CD14-positive monocyte (primary cell): ENCODE results near the gene ARHGAP33. TPM values are rescaled to one million over a fixed set of nuclear protein-coding genes. Genes with fewer than 3 reads are reported as not detected.

ENCODE experiments used
- DNase-seq, 3 donors: peaks; one replicate each; pipeline ENCODE4 v3.0.0-alpha.2; 2011 to 2022
- H2AFZ ChIP-seq: 2 replicates; pipeline ENCODE4 v1.6.0; 2012; ENCODE audit warnings: mild to moderate bottlenecking, low read depth, low read length, inconsistent platforms; ENCODE audit not compliant: insufficient read depth, poor library complexity, severe bottlenecking
- H3K27ac ChIP-seq, 2 donors: 1 replicate in 1 of 2; 2 replicates in 1 of 2; pipeline ENCODE4 v1.5.1; 2012 to 2013; ENCODE audit warnings: low read length in 2 of 2, control low read depth in 1 of 2, inconsistent platforms in 1 of 2, low read depth in 1 of 2, mild to moderate bottlenecking in 1 of 2
- H3K27me3 ChIP-seq, 2 donors: one replicate each; pipeline versions ENCODE4 v1.6.0 to v1.6.1; 2011 to 2013; ENCODE audit warnings: low read length in 2 of 2; ENCODE audit not compliant: control insufficient read depth in 2 of 2, insufficient read depth in 2 of 2
- H3K36me3 ChIP-seq, 2 donors: replicated peaks in 1 of 2; 1 replicate in 1 of 2; 2 replicates in 1 of 2; pipeline versions ENCODE4 v1.5.1 to v1.6.1; 2012 to 2013; ENCODE audit warnings: low read length in 2 of 2, control low read depth in 1 of 2, inconsistent platforms in 1 of 2, mild to moderate bottlenecking in 1 of 2; ENCODE audit not compliant: insufficient read depth in 2 of 2, control insufficient read depth in 1 of 2
- H3K4me1 ChIP-seq, 2 donors: 1 replicate in 1 of 2; 2 replicates in 1 of 2; pipeline versions ENCODE4 v1.5.1 to v1.6.1; 2012 to 2013; ENCODE audit warnings: low read length in 2 of 2, control low read depth in 1 of 2, inconsistent platforms in 1 of 2, mild to moderate bottlenecking in 1 of 2, moderate library complexity in 1 of 2; ENCODE audit not compliant: insufficient read depth in 2 of 2, control insufficient read depth in 1 of 2
- H3K4me2 ChIP-seq: replicated peaks from 2 replicates; pipeline ENCODE3; 2012; ENCODE audit warnings: low read length, moderate library complexity, mild to moderate bottlenecking; ENCODE audit not compliant: poor library complexity, severe bottlenecking; ENCODE audit errors: extremely low read depth
- H3K4me3 ChIP-seq, 3 experiments: fragments of 200-600 bp in 1 of 3; sonication (generic) in 1 of 3; replicated peaks in 1 of 3; 1 replicate in 2 of 3; 2 replicates in 1 of 3; pipeline ENCODE4 v1.5.1; 2011 to 2013; ENCODE audit warnings: low read length in 3 of 3, mild to moderate bottlenecking in 3 of 3, control low read depth in 2 of 3, low read depth in 2 of 3, inconsistent platforms in 1 of 3, moderate library complexity in 1 of 3
- H3K79me2 ChIP-seq: 2 replicates; pipeline ENCODE4 v1.6.0; 2012; ENCODE audit warnings: mild to moderate bottlenecking, control low read depth, inconsistent platforms, low read length, moderate library complexity; ENCODE audit not compliant: insufficient read depth
- H3K9ac ChIP-seq: 2 replicates; pipeline ENCODE4 v1.6.0; 2017; ENCODE audit warnings: low read length, mild to moderate bottlenecking; ENCODE audit not compliant: insufficient read depth, poor library complexity, severe bottlenecking
- H3K9me3 ChIP-seq, 2 donors: replicated peaks in 1 of 2; 1 replicate in 1 of 2; 2 replicates in 1 of 2; pipeline versions ENCODE4 v1.5.1 to v1.6.1; 2012 to 2013; ENCODE audit warnings: low read length in 2 of 2, control low read depth in 1 of 2; ENCODE audit not compliant: control insufficient read depth in 1 of 2, insufficient read depth in 1 of 2
- H4K20me1 ChIP-seq: 2 replicates; pipeline ENCODE4 v1.6.0; 2012; ENCODE audit warnings: mild to moderate bottlenecking, low read length, control low read depth, moderate library complexity; ENCODE audit not compliant: insufficient read depth
- H3K27ac Mint-ChIP-seq, 7 donors: one replicate each; pipeline ENCODE4 v1.8.0; 2020; ENCODE audit warnings: mild to moderate bottlenecking in 7 of 7, mixed read lengths in 7 of 7, moderate library complexity in 6 of 7, inconsistent platforms in 2 of 7
- H3K27me3 Mint-ChIP-seq, 3 donors: one replicate each; pipeline ENCODE4 v1.8.0; 2021 to 2022; ENCODE audit warnings: low read depth in 3 of 3, mild to moderate bottlenecking in 3 of 3, mixed read lengths in 3 of 3, moderate library complexity in 3 of 3, inconsistent platforms in 1 of 3
- H3K36me3 Mint-ChIP-seq, 2 donors: one replicate each; pipeline ENCODE4 v1.8.0; 2020; ENCODE audit warnings: mixed read lengths in 2 of 2, inconsistent platforms in 1 of 2, mild to moderate bottlenecking in 1 of 2
- H3K4me1 Mint-ChIP-seq: one replicate; pipeline ENCODE4 v1.8.0; 2020; ENCODE audit warnings: mild to moderate bottlenecking, mixed read lengths
- H3K4me3 Mint-ChIP-seq, 2 donors: one replicate each; pipeline ENCODE4 v1.8.0; 2020; ENCODE audit warnings: mild to moderate bottlenecking in 2 of 2, mixed read lengths in 2 of 2, moderate library complexity in 1 of 2
- H3K9me3 Mint-ChIP-seq, 7 donors: one replicate each; pipeline ENCODE4 v1.8.0; 2020 to 2022; ENCODE audit warnings: mixed read lengths in 7 of 7, mild to moderate bottlenecking in 6 of 7, moderate library complexity in 6 of 7, inconsistent platforms in 2 of 7
- CTCF ChIP-seq: fragments of 200-600 bp; IDR thresholded peaks from one replicate; pipeline ENCODE4 v1.8.0; 2022; ENCODE audit warnings: antibody characterized with exemption, mild to moderate bottlenecking
- WGBS: methylation state at CpG from one replicate; pipeline ENCODE4 v1.1.5; 2013; ENCODE audit warnings: missing lambda C conversion rate; ENCODE audit not compliant: insufficient coverage; 5-methylcytosine and 5-hydroxymethylcytosine counted together
- intact Hi-C, 2 donors: fragments of 100-400 bp; cut with micrococcal nuclease; formaldehyde crosslinking; loops; one replicate each; pipeline versions ENCODE4 v1.15.0 to v1.15.1; 2023
- polyA plus RNA-seq, 3 donors: library from polyadenylated mRNA; depleted of rRNA in 1 of 3; unstranded in 2 of 3; stranded (reverse) in 1 of 3; fragments of 300-500 nt in 2 of 3; fragments of >200 nt in 1 of 3; fragmentation: Illumina TruSeq in 2 of 3; gene quantifications; 1 replicate in 2 of 3; 2 replicates in 1 of 3; pipeline ENCODE4 v1.2.3, GENCODE V29; 2012 to 2021

Gene ARHGAP33
- polyA plus RNA-seq, 3 donors, result 8.6 TPM; not detected in 2

DNA sequence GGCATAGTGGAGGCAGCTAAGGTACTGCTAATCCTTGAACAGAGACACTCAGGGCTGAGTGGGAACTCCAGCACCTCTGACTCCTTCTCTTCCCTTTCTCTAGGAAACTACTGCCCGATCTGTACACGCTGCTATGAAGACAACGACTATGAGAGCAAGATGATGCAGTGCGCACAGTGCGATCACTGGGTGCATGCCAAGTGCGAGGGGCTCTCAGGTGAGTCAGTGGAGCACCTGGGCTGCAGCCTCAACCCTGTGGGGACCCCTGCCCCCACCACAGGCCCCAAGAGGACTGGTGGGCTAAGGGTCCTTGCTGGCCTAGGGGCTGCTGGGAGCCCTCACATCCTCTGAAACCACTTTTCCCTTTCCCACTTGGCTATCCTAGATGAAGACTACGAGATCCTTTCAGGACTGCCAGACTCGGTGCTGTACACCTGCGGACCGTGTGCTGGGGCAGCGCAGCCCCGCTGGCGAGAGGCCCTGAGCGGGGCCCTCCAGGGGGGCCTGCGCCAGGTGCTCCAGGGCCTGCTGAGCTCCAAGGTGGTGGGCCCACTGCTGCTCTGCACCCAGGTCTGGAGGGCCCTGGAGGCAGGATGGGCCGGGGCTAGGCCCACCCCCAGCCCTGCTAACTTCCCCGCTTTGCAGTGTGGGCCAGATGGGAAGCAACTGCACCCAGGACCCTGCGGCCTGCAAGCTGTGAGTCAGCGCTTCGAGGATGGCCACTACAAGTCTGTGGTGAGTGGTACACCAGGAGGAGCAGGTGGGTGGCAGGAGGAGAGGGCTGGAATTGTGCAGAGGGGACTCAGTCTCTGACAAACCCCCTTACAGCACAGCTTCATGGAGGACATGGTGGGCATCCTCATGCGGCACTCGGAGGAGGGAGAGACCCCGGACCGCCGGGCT, 48.1 kb upstream of the ARHGAP33 start:
- no peak for DNase-seq
- Histone ChIP-seq H3K27me3 (no peaks in the 10 kb centered on the region), H3K36me3 (peaks cover 99 to 100% of the 10 kb centered on the region in 2 donors), H3K79me2 (no peaks in the 10 kb centered on the region), H2AFZ (no peak overlapping the region), H3K9ac (no peak overlapping the region), H3K4me1 (no peaks in the 10 kb centered on the region), H3K27ac (no peak overlapping the region), H3K4me3 (no peak overlapping the region), H4K20me1 (peaks cover 59% of the 10 kb centered on the region), H3K9me3 (no peaks in the 10 kb centered on the region), H3K4me2 (no peak overlapping the region)
- H3K4me1 Mint-ChIP-seq, result no peaks in the 10 kb centered on the region
- H3K36me3 Mint-ChIP-seq, result peaks cover 90 to 99% of the 10 kb centered on the region in 2 donors
- peaks cover 0 to 3% (median 2%) of the 10 kb centered on the region in 3 donors for H3K27me3 Mint-ChIP-seq
- H3K4me3 Mint-ChIP-seq, result no peak overlapping the region
- 96% methylated on average over 14 of the region's 25 CpGs for WGBS
- no peaks in the 10 kb centered on the region for H3K9me3 Mint-ChIP-seq
- TF ChIP-seq CTCF, result no peak
- H3K27ac Mint-ChIP-seq, result no peak overlapping the region
- intact Hi-C loops, result no loop called here

DNA sequence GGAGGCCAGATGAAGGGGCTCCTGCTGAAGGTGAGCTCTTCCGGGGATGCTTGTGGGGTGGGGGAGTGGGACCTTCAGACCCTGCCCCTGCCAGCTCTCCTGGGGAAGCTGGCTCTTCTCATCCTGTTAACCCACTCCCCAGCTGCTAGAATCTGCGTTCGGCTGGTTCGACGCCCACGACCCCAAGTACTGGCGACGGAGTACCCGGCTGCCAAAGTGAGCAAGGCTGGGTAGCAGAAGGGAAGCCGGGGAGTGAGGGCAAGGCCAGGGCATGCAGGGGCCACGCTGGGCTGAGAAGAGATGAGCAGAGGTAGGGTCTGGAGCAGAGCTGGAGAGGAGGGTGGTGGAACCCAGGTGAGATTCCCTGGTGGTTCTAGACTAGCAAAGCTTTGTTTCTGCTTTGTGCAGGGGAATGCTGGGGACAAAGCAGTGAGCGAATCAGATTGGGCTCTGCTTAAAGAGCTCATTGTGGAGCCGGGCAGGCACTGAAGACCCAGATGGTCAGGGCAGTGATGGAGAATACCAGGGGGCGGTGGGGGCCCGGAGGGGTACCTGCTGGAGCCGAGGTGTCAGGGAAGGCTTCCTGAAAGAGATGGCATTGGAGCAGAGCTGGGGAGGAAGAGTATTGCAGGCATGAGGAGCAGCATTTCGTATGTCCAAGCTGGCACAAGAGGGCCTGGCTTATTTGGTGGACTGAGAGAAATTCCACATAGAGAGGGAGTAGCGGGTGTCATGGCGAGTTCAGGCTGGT, 47.2 kb upstream of the ARHGAP33 start:
- Mint-ChIP-seq H3K27ac (no peak overlapping the region), H3K27me3 (peaks cover 0 to 3% (median 2%) of the 10 kb centered on the region in 3 donors), H3K9me3 (no peaks in the 10 kb centered on the region), H3K4me3 (no peak overlapping the region), H3K36me3 (peaks cover 81 to 97% of the 10 kb centered on the region in 2 donors), H3K4me1 (no peaks in the 10 kb centered on the region)
- no peaks in the 10 kb centered on the region for H3K4me1 ChIP-seq
- H2AFZ ChIP-seq, result no peak overlapping the region
- peaks cover 55% of the 10 kb centered on the region for H4K20me1 ChIP-seq
- no peak overlapping the region for H3K9ac ChIP-seq
- no peak for TF ChIP-seq CTCF
- 95% methylated on average over 16 of the region's 19 CpGs for WGBS
- H3K27me3 ChIP-seq, result no peaks in the 10 kb centered on the region
- H3K36me3 ChIP-seq, result peaks cover 97 to 100% of the 10 kb centered on the region in 2 donors
- H3K27ac ChIP-seq, result no peak overlapping the region
- no peak overlapping the region for H3K4me3 ChIP-seq
- H3K9me3 ChIP-seq, result no peaks in the 10 kb centered on the region
- no peaks in the 10 kb centered on the region for H3K79me2 ChIP-seq
- DNase-seq, result no peak
- H3K4me2 ChIP-seq, result no peak overlapping the region
- intact Hi-C loops, result no loop called here
